Vagina (tissue), 2 donors: Measurements from ENCODE around the gene OPHN1.

ENCODE experiments used
- CTCF ChIP-seq, 3 experiments: fragments of 450-650 bp in 2 of 3; fragments of 200-600 bp in 1 of 3; sonication (generic) in 1 of 3; IDR thresholded peaks; one replicate each; pipeline ENCODE4 v1.5.1; 2017 to 2019; ENCODE audit warnings: antibody characterized with exemption in 3 of 3, mild to moderate bottlenecking in 2 of 3, moderate library complexity in 2 of 3
- POLR2A ChIP-seq, 2 donors: fragments of 450-650 bp; IDR thresholded peaks; one replicate each; pipeline ENCODE4 v1.6.1; 2017; ENCODE audit warnings: antibody characterized with exemption in 2 of 2, mild to moderate bottlenecking in 2 of 2, moderate library complexity in 2 of 2
- POLR2AphosphoS5 ChIP-seq, 2 donors: sonication (generic); formaldehyde crosslinking; IDR thresholded peaks; one replicate each; pipeline ENCODE4 v1.9.0; 2017; ENCODE audit warnings: antibody characterized with exemption in 2 of 2, mild to moderate bottlenecking in 2 of 2, low read depth in 1 of 2; ENCODE audit not compliant: insufficient read depth in 1 of 2

GRCh38 chrX:68203646-68204045 lies 229.6 kb downstream of the OPHN1 start:
- no peak for TF ChIP-seq CTCF (IDR thresholded peaks at IDR 0.05)
- TF ChIP-seq POLR2A (IDR thresholded peaks at IDR 0.05) = no peak
- no peak for TF ChIP-seq POLR2AphosphoS5 (IDR thresholded peaks at IDR 0.05; ENCODE audit: insufficient read depth in 1 of 2, low read depth in 1 of 2)
